Stimulated activated CD8-positive, alpha-beta memory T cell treated with anti-CD3 and anti-CD28 coated beads, Interleukin-7, amount 100 ng/mL, for 24 hours (primary cell): Measurements from ENCODE around the gene SLC39A6.
"Not testable (repeated sequence)": the region's sequence is repeated elsewhere in the genome, so short reads cannot be mapped to it uniquely, and the experiment has no call there.

Experiments
- DNase-seq: peaks from one replicate; pipeline ENCODE4 v3.0.0-alpha.2; 2020; ENCODE audit warnings: low read depth

Gene SLC39A6

DNA sequence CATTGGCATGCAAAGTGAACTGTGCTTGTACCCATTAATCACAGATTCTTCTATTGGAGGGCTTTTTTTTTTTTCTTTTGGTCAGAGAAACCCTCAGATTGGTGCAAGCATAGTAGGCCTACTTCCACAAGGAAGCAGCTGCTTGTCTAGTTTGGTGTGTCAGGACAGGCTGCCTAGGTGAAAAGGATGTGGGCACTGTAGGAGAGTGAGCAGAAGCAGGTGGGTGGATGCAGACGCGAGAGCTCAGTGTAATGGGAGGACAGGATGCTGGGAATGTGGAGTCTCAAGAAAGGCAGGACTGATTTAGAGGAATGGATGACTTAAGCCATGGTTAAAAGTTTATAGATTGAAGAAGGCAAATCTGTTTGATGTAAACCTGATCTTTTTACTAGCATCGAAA, 3.6 kb upstream of the SLC39A6 start:
- DNase-seq: no peak

DNA sequence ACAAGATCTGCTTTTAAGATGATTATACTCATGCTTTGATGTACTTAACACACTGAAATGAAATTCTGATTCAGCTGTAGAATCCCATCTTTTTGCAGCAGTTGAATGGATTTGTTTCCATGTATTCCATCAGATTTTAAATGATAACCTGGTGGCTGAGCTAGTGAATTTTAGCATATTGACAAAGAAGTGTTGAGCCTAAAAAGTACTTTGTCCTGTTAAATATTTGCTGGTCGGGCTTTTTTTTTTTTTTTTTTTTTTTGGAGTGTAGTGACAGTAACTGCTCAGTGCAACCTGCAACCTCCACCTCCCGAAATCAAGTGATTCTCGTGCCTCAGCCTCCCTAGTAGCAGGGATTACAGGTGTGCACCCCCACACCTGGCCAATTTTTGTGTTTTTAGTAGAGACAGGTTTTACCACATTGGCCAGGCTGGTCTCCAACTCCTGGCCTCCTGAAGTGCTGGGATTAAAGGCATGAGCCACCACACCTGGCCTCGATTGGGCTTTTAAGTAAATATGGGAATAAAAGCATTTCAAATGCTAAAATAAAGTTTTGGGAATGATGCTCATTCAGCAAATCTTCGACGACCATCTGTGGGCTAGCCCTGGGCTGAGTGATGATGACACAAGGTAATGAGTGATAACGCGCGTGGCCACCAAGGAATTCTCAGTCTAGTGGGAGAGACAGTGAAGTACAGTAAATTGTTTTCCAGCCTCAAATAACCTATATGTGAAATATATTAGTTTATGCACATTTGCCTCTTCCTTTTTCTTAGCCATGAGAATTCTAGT, 2.7 kb upstream of the SLC39A6 start:
- no peak for DNase-seq

DNA sequence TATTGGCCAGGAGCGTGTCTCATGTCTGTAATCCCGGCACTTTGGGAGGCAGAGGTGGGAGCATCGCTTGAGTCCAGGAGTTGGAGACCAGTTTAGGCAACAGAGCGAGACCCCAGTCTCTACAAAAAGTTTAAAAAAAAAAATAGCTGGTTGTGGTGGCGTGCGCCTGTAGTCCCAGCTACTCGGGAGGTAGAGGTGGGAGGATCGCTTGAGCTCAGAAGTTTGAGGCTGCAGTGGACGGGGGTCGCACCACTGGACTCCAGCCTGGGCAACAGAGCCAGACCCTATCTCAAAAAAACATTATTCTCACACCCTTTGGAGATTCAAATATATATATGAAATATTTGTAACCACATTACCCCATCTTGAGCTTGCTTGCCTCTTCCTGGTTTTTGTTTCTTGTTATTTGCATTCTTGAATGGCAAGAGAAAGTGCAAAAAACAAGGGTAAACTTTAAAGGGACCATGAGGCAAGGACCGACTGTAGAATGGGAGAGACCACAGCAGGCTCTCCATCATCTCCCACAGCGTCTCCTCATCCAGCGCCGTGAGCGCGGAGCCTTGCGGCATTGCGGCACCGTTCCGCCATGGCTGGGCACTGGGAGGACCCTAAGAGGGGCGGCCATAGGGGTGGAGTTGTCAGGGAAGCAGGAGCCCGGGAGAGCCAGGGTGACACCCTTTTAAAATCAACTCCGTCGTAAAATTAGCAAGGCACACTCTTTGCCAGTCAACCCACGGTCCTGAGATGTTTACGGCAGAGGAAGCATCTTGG, 1.9 kb upstream of the SLC39A6 start:
- DNase-seq: no peak

DNA sequence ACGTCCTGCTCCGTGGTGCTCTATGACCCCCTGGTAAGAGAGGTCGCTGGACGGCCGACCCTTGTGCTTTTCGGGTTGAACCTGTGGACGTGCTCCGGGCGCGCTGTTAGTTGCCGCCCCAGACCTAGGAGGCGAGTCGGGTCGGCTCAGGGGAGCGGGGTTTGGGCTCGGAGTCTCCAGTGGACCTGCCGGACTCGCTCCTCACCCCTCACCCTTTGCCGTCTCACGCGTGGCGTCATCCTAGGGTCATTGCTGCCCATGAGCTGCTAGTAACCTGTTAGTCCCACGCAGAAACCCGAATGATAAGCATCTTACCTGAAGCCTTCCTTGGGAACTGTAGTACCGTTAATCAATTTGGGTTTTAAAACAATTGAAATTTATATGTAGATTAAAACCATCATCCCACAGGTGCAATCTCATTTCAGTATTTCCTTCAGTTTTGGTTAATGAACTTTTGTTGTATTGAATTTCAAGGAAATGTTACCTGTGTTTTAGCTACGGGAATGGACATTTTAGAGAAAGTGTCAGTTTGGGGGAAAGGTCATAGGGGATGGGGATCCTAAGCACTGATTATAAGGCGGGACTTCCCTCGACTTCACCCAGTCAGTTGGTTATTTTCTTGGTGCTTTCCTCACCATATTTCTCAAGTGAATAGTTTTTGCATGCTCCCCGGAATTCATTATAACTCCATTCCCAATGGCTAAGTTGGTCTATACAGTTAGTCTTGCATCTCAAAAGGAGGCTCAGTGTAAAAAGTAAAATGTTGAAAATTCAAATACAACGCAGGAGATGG, 1.1 kb upstream of the SLC39A6 start:
- DNase-seq: no peak

DNA sequence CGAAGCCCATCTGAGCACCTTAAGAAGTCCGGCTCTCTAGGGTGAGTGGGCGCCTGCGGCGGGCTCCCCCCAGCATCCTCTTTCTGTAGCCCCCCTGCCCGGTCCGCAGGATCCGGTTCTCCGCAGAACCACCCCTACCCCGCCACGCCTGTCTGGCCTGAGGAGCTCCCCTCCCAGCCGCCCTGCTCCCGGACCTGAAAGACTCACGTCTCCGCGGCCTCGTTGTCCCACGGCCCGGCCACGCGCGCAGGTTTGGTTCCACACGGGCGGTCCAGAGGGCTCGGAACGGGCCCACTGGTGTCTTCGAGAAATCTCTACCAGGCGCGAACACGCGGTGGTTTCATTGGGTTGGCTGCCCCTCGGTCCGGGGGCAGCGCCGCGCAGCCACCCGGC, 237 bp downstream of the SLC39A6 start:
- no peak for DNase-seq

DNA sequence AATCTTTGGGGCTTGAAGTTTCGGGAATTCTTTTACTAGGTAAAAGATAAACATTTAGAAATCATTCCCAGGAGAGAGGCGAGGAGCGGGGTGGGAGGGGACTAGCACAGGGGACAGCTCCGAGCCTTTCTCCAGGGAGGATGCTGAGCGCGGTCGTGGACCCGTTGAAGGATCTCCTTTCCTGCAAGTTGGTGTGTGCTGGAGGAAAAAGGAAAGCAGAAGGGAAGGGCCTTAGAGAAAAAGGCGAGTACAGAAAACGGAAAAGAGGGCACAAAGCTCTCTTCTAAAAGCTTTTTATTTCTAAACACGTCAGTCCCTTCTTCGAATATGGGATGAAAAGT, 640 bp downstream of the SLC39A6 start:
- no peak for DNase-seq

DNA sequence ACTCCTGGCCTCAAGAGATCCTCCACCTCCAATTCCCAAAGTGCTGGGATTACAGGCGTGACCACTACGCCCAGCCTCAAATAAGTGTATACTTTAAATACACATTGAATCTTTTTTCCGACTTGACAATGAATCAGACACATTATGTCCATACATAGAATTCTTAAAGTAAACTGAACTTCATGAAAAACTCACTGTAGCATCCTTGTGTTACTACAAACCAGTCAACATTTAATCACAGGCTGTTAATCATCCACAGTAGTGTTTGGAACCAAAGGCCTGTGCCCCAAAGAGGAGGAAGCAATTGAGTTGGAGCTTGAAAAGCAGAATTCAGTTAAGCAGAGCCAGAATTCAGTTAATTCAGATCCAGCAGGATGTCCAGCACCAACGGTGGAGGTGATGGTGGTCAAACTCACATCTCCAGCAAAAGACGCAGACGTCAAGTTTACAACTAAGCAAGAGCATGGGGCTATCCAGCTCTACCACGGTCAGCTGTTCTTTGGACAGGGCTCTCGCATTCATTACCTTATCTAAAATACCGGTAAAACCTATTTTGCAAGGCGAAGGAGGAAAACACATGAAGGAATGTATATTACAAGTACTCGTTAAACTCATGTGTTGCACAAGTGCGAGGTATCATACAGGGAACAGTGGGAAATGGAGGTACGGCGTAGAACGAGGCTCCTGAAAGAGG, 1.2 kb downstream of the SLC39A6 start:
- DNase-seq: no peak

DNA sequence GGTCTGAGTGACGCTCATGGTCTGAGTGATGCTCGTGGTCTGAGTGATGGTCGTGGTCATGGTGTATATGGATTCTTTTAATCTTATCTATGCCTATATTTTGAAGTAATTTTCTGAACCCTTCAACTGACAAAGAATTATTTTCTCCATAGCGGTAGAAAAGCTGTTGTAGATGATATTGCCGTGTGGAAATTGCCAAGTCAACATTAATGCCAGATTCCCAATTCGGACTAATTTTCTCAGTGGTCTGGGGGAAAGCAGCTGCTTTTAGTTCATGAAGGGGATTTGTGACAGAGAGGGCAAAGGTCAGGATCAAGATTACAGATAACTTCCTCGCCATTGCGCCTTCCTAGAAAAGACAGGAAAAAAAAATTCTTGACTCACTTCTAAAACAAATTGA, 2.5 kb downstream of the SLC39A6 start:
- DNase-seq: no peak

DNA sequence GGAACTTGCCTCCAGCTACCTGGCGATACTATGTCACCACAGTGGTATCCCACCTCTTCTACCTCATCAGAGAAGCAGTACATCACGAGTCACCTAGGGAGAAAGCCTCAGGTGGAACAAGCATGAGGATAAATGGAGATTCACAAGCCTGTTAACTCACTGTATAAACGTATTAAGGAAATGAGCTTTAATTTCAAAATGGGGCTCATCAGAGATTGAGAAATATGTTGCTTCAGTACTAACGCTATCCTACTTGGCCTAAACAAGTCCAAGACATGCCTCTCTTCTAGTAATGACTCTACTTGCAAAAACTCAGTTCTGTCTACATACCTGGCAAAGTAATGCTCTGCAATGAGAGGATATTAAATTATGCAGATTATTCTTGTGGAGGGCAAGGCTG, 4.3 kb downstream of the SLC39A6 start:
- no peak for DNase-seq

DNA sequence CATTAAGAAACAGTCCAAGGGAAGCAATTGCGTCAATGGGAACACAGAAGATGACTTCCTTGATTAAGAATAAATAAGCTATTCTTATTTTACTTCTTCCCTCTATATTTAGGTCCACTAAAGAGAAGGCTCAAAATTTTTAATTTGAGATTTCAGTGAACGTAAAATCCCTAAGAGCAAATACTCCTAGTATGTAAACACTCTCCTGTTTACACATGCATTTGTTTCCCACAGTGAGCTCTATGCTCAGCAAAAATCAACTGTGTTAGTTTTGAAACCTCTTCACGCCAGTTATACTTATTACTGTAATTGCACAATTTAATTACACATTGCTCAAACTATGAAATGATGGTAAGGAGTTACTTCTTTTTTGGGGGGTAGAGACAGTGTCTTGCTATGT, 8.8 kb downstream of the SLC39A6 start:
- DNase-seq: no peak

DNA sequence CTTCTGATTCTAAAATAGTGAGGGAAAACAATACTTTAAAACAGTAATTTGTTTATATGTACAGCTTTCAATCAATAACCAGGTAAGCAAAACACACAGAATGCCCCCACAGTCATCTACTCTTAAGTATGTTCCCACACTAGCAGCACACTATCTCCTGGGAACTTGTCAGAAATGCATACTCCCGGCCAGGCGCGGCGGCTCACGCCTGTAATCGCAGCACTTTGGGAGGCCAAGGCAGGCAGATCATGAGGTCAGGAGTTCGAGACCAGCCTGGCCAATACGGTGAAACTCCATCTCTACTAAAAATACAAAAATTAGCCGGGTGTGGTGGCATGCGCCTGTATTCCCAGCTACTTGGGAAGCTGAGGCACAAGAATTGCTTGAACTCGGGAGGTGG, 12.4 kb downstream of the SLC39A6 start:
- not testable (repeated sequence) for DNase-seq

DNA sequence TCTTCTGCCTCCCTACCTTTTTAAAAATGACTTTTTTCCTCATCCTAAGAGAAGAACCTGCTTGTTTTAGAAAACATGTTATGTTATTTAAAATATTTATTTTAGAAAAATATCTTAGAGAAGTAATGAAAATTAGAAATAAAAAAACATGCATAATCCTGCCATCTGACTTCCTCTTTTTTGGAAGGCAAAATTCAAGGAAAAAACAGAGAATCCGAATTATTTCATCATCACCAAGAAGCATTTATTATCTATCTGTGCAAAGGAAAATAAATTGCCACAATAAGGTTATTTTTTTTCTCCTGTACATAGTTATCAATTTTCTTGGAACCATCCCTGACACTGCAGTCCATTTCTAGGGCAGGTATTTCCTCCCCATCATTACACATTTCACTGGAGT, 14.4 kb downstream of the SLC39A6 start:
- no peak for DNase-seq

DNA sequence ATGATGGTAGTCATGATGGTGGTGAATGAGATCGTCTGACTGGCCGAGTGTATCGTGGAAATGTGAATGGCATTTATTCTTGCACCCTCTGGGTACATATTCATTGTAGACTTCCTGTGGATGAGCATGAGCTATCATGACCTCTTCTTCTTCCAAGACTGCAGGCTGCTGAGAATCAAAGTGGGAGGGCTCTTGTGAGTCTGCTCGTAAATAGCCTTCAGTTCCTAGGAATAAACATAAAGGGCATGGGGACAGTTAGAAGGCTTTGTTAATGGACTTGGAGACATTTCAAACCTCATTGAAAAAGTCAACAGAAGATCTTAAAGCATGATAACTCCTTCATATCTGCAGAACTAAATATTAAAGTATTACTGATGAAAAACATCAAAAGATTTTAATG, 14.9 kb downstream of the SLC39A6 start:
- no peak for DNase-seq

DNA sequence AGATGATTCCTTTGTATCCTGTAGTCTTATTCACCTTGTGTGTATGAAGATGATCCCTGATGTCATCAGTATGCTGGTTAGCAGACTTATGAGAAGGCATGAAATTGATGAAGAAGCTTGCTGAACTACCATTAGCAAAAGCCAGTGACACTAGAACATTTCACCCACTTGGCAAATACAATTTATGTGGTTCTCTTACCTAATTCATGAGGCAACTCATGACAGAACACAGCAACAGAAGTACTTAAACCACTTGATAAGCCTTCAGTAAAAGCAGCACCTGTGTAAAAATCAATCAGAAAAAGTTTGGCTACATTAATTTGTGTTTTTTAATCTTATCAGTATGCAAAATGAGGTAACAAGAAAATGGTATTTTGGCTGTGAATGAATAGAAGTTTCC, 16.8 kb downstream of the SLC39A6 start:
- no peak for DNase-seq

DNA sequence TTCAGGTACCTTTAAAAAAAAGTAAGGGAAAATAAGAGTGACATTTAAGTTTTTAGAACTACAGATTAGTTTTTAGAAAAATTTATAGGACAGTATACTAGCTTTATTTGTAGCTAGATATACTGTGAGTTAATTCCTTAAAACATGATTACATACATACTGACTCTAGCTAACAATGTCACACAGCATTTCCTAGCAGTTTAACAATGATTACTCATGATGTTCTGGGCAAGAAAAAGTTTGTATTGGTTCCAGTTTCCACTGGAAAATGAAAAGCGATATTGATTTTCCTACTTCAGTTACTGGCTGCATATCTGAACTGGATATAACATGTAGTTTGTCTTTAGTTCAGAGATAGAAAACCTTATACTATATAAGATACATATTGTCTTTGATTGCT, 19.4 kb downstream of the SLC39A6 start:
- DNase-seq: no peak

DNA sequence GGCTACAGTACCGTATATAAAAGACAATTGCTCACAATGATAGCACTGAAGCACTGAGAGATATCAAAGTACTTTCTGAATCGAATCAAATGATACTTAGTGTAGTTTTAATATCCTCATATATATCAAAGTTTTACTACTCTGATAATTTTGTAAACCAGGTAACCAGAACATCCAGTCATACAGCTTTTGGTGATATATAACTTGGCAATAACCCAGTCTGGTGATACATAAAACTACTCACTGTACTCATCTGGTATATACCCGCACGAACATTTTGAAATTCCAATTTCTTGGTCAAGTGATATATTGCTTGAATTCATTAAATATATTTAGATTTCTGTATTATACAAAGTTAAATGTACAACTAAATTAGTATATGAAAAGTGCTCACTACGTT, 20.5 kb downstream of the SLC39A6 start:
- DNase-seq: no peak

DNA sequence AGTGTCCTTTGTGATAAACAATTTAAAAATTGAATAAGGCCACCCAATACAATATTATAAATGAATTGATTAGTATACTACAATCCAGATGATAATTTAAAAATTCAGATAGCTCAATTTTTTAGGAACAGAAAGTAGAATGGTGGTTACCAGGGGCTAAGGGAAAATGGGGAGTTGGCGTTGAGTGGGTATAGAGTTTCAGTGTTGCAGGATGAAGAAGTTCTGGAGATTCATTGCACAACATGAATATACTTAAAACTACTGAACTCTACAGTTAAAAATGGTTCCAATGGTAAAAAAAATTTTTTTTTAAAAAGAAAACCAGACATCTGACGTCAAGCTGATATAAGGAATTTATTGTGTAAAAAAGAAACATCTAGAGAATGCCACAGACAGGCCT, 20.9 kb downstream of the SLC39A6 start:
- no peak for DNase-seq

DNA sequence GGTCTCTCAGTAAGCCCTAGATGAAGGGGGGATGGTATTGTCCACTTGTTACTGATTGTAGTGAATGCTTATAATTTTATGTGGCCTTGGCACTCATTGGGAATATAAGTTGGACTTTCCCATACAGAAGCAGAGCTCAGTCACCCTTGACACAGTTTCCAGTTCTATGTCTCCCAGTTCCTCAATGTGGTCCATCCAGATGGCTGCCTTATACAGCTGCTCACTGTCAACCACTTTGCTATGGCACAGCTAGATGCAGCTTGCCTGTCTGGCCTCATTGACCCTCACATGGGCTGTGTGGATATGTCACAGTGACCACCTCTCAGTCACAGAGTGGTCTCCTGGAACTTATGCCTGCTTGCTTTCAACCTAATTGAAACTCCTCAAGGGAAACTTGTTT, 21.7 kb downstream of the SLC39A6 start:
- DNase-seq: no peak

DNA sequence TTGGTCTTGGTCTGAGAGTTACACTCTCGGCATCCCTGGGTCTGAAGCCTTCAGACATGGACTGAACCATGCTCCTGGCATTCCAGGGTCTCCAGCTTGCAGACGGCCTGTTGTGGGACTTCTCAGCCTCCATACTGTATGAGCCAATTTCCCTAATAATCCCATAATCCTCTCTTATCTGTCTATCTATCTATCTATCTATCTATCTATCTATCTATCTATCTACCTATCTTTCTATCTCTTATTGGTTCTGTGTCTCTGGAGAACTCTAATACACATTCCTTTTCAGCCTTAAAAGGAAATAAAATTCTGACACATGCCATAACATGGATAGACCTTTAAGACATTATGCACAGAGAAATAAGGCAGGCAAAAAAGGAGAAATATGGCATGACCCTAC, 24.4 kb downstream of the SLC39A6 start:
- no peak for DNase-seq

DNA sequence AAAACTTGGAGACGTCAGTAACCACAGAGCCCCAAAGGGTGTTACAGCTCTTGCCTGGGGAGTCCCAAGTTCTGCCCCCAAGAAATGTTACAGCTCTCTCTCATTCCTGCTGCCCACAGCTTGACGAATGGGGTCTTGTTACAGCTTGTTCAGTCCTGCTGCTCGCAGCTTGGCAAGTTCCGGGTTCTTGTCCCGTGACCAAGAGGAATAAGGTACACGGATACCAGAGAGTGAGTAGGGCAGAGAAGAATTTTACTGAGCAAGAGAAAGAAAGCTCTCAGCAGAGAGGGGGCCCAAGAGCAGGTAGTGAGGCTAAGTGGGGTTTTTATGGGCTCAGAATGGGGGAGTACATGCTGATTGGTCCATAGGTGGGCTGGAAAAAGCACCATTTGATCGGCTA, 27.2 kb downstream of the SLC39A6 start:
- no peak for DNase-seq

DNA sequence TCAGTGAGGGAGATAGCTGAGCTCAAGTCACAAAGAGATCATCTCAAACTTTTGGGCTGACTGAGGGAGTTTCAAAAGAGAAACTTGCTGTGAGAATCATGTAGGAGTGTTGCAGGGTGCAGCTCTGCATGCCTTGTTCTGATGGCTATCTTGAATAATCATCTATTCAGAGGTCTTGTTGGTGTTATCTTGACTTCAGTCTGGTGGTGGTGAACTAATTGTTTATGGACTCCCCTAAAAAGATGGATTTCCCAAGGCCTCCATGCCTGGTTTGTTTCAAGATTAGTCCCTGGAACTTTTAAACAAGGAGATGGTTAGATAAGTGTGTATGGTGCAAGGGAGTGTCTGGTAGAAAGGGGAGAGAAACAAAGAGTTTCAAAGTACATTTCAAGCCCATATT, 29.8 kb downstream of the SLC39A6 start:
- no peak for DNase-seq

DNA sequence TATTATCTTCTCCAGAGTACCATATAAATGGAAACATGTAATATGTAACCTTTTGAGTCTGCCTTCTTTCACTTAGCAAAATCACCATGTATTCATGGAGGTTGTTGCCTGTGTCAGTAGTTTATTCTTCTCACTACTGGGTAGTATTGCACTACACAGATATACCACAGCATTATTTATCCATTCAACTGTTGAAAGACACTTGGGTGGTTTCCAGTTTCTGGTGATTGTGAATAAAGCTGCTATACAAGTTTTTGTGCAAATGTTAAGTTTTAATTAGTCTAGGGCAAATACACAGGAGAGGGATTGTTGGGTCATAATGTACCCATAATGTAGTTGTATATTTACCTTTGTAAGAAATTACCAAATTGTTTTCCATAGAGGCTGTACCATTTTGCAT, 32.2 kb downstream of the SLC39A6 start:
- no peak for DNase-seq
